ENCODE results near the gene ZCCHC14.

- TF ChIP-seq CTCF (optimal IDR thresholded peaks at IDR 0.05 in 1 of 3, IDR thresholded peaks at IDR 0.05 in 1 of 3, conservative IDR thresholded peaks at IDR 0.05 in 1 of 3; ENCODE audit: extremely low read depth in 1 of 3, insufficient read depth in 2 of 3, low read length in 3 of 3) (no peak), EZH2 (IDR thresholded peaks at IDR 0.05; ENCODE audit: low read length) (no peak)
Observed at GRCh38 chr16:87391324-87391949, 101.4 kb downstream of the ZCCHC14 start.

All from keratinocyte (primary cell).